Skeletal muscle satellite cell (primary cell): ENCODE results near the gene ZC3H11A.

Source experiments
- H3K27me3 ChIP-seq: 2 replicates; pipeline ENCODE4 v1.7.0; 2013; ENCODE audit warnings: low read length; ENCODE audit not compliant: control insufficient read depth, insufficient read depth
- H3K36me3 ChIP-seq: 2 replicates; pipeline ENCODE4 v1.7.0; 2013; ENCODE audit warnings: mild to moderate bottlenecking, control low read depth, low read length; ENCODE audit not compliant: insufficient read depth
- H3K4me1 ChIP-seq: 2 replicates; pipeline ENCODE4 v1.7.0; 2013; ENCODE audit warnings: low read length; ENCODE audit not compliant: control insufficient read depth, insufficient read depth
- H3K4me2 ChIP-seq: 2 replicates; pipeline ENCODE4 v1.7.0; 2013; ENCODE audit warnings: mild to moderate bottlenecking, low read length
- H3K4me3 ChIP-seq: 2 replicates; pipeline ENCODE4 v1.7.0; 2013; ENCODE audit warnings: low read length
- H3K9ac ChIP-seq: 2 replicates; pipeline ENCODE4 v1.7.0; 2013; ENCODE audit warnings: mild to moderate bottlenecking, low read depth, low read length, moderate library complexity
- H3K9me3 ChIP-seq: replicated peaks from 2 replicates; pipeline ENCODE4 v1.7.0; 2013; ENCODE audit warnings: mild to moderate bottlenecking, control low read depth, low read length

ZC3H11A gene

DNA sequence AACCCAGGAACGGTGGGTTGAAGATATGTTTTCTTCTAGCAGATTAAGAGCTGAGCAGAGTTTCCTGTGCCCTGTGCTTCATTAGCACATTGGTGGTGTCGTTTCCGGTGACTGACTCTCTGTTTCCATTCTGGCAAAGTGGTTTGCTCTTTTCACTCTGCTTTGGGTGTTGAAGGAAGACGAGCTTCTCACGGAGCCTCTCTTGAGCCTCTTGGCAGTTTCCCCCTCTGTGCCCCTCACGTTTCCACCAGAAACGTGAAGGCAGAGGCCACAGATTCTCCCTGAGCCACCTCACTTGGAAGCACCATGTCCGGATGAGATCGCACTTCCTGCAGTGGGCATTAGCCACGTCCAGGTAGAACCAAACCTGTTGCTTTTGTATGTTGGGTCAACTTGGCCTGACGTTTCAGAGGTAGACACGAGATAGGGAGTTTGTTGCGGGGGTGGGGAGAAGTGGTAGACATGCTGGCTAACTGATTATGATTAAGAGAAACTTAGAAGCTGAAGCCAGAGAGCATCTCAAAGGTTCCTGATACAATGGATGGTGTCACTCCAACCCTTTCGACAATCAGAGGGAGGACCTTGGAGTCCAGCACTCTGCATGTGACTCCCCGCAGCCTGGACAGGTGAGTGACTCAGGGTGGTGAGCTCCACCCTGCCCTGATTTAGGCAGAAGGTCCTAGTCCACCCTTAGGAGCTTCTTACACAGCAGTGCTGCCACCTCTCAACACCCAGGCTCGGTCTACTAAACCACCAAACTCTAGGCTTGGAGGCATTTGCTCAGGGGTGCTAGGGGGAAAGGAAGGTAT is 30.2 kb upstream of the ZC3H11A start, which contains the start of gene LAX1:
Gene LAX1, plus strand, starts transcription at position 155 of the 809 bp plus-strand sequence. Its CDS starts 383 bp downstream, at position 538.
- Histone ChIP-seq H3K4me3 (no peak within 1 kb of the TSS), H3K36me3 (no peaks in the 10 kb centered on the region), H3K4me1 (no peaks in the 10 kb centered on the region), H3K9me3 (no peaks in the 10 kb centered on the region), H3K9ac (no peak within 1 kb of the TSS), H3K4me2 (no peak within 1 kb of the TSS), H3K27me3 (peaks cover 8% of the 10 kb centered on the region)

- Histone ChIP-seq H3K27me3 (peaks cover 29% of the 10 kb centered on the region), H3K9me3 (no peaks in the 10 kb centered on the region), H3K4me1 (no peaks in the 10 kb centered on the region), H3K9ac (no peak overlapping the region), H3K36me3 (no peaks in the 10 kb centered on the region), H3K4me3 (no peak overlapping the region), H3K4me2 (no peak overlapping the region)
Observed at GRCh38 chr1:203768256-203768655, 27.2 kb upstream of the ZC3H11A start.

GRCh38 chr1:203769505-203770343 is 25.7 kb upstream of the ZC3H11A start:
- peaks cover 26% of the 10 kb centered on the region for H3K27me3 ChIP-seq
- H3K4me3 ChIP-seq = no peak overlapping the region
- peak overlapping the region; percentile 61 for H3K4me2 ChIP-seq
- no peaks in the 10 kb centered on the region for H3K9me3 ChIP-seq
- H3K36me3 ChIP-seq = no peaks in the 10 kb centered on the region
- no peak overlapping the region for H3K9ac ChIP-seq
- no peaks in the 10 kb centered on the region for H3K4me1 ChIP-seq

- Histone ChIP-seq H3K9me3 (no peaks in the 10 kb centered on the region), H3K27me3 (peaks cover 23% of the 10 kb centered on the region), H3K4me3 (no peak overlapping the region), H3K9ac (no peak overlapping the region), H3K4me1 (no peaks in the 10 kb centered on the region), H3K4me2 (no peak overlapping the region), H3K36me3 (no peaks in the 10 kb centered on the region)
Observed at GRCh38 chr1:203771901-203772301, 23.5 kb upstream of the ZC3H11A start.

DNA sequence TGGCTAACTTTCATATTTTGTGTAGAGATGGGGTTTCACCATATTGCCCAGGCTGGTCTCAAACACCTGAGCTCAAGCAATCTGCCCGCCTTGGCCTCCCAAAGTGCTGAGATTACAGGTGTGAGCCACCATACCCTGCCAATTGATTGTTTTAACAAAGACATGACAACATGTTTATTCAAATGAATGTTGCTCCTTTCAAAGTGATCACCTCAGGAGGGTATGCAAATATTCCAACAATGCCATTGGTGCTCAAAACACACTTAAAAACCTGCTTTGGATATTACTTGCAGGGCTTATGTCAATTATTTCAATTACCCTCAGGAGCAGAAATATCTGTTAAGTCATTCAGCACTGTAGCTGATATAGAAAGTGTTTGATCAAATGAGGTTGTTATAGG is 22.6 kb upstream of the ZC3H11A start:
- Histone ChIP-seq H3K4me3 (no peak overlapping the region), H3K4me1 (no peaks in the 10 kb centered on the region), H3K27me3 (peaks cover 23% of the 10 kb centered on the region), H3K9me3 (no peaks in the 10 kb centered on the region), H3K4me2 (no peak overlapping the region), H3K9ac (no peak overlapping the region), H3K36me3 (no peaks in the 10 kb centered on the region)

- Histone ChIP-seq H3K9ac (no peak overlapping the region), H3K36me3 (no peaks in the 10 kb centered on the region), H3K4me2 (no peak overlapping the region), H3K4me1 (no peaks in the 10 kb centered on the region), H3K4me3 (no peak overlapping the region), H3K9me3 (no peaks in the 10 kb centered on the region), H3K27me3 (peaks cover 11% of the 10 kb centered on the region)
Observed at GRCh38 chr1:203776636-203777035, 18.8 kb upstream of the ZC3H11A start.

GRCh38 chr1:203777596-203777995 is 17.8 kb upstream of the ZC3H11A start:
- no peaks in the 10 kb centered on the region for H3K4me1 ChIP-seq
- H3K36me3 ChIP-seq = no peaks in the 10 kb centered on the region
- H3K4me3 ChIP-seq = no peak overlapping the region
- H3K9ac ChIP-seq = no peak overlapping the region
- H3K4me2 ChIP-seq = no peak overlapping the region
- H3K9me3 ChIP-seq = no peaks in the 10 kb centered on the region
- H3K27me3 ChIP-seq = peaks cover 5% of the 10 kb centered on the region

- no peak overlapping the region for H3K4me2 ChIP-seq
- H3K4me1 ChIP-seq = no peaks in the 10 kb centered on the region
- no peak overlapping the region for H3K9ac ChIP-seq
- no peaks in the 10 kb centered on the region for H3K9me3 ChIP-seq
- peaks cover 4% of the 10 kb centered on the region for H3K27me3 ChIP-seq
- no peaks in the 10 kb centered on the region for H3K36me3 ChIP-seq
- H3K4me3 ChIP-seq = no peak overlapping the region
Observed at GRCh38 chr1:203778146-203778545, 17.3 kb upstream of the ZC3H11A start.

- no peaks in the 10 kb centered on the region for H3K4me1 ChIP-seq
- H3K36me3 ChIP-seq = no peaks in the 10 kb centered on the region
- H3K9ac ChIP-seq = no peak overlapping the region
- H3K4me3 ChIP-seq = no peak overlapping the region
- H3K9me3 ChIP-seq = no peaks in the 10 kb centered on the region
- no peak overlapping the region for H3K4me2 ChIP-seq
- peaks cover under 1% of the 10 kb centered on the region for H3K27me3 ChIP-seq
Observed at GRCh38 chr1:203778789-203779188, 16.6 kb upstream of the ZC3H11A start.

- H3K4me3 ChIP-seq = no peak overlapping the region
- peaks cover 6% of the 10 kb centered on the region for H3K27me3 ChIP-seq
- H3K4me2 ChIP-seq = no peak overlapping the region
- H3K9ac ChIP-seq = no peak overlapping the region
- H3K4me1 ChIP-seq = no peaks in the 10 kb centered on the region
- H3K36me3 ChIP-seq = no peaks in the 10 kb centered on the region
- no peaks in the 10 kb centered on the region for H3K9me3 ChIP-seq
Observed at GRCh38 chr1:203781962-203782361, 13.5 kb upstream of the ZC3H11A start.

GRCh38 chr1:203789966-203790365 is 5.5 kb upstream of the ZC3H11A start:
- no peak overlapping the region for H3K9ac ChIP-seq
- H3K9me3 ChIP-seq = no peaks in the 10 kb centered on the region
- no peak overlapping the region for H3K4me3 ChIP-seq
- no peaks in the 10 kb centered on the region for H3K36me3 ChIP-seq
- H3K4me2 ChIP-seq = no peak overlapping the region
- H3K4me1 ChIP-seq = peaks cover 2% of the 10 kb centered on the region
- H3K27me3 ChIP-seq = no peaks in the 10 kb centered on the region
